CD14-positive monocyte (primary cell): ENCODE data around the gene PDZK1. TPM values are rescaled to one million over a fixed set of nuclear protein-coding genes. Genes with fewer than 3 reads are reported as not detected.

Experiments
- DNase-seq, 3 donors: peaks; one replicate each; pipeline ENCODE4 v3.0.0-alpha.2; 2011 to 2022
- H2AFZ ChIP-seq: 2 replicates; pipeline ENCODE4 v1.6.0; 2012; ENCODE audit warnings: mild to moderate bottlenecking, low read depth, low read length, inconsistent platforms; ENCODE audit not compliant: insufficient read depth, poor library complexity, severe bottlenecking
- H3K27ac ChIP-seq, 2 donors: 1 replicate in 1 of 2; 2 replicates in 1 of 2; pipeline ENCODE4 v1.5.1; 2012 to 2013; ENCODE audit warnings: low read length in 2 of 2, control low read depth in 1 of 2, inconsistent platforms in 1 of 2, low read depth in 1 of 2, mild to moderate bottlenecking in 1 of 2
- H3K27me3 ChIP-seq, 2 donors: one replicate each; pipeline versions ENCODE4 v1.6.0 to v1.6.1; 2011 to 2013; ENCODE audit warnings: low read length in 2 of 2; ENCODE audit not compliant: control insufficient read depth in 2 of 2, insufficient read depth in 2 of 2
- H3K36me3 ChIP-seq, 2 donors: replicated peaks in 1 of 2; 1 replicate in 1 of 2; 2 replicates in 1 of 2; pipeline versions ENCODE4 v1.5.1 to v1.6.1; 2012 to 2013; ENCODE audit warnings: low read length in 2 of 2, control low read depth in 1 of 2, inconsistent platforms in 1 of 2, mild to moderate bottlenecking in 1 of 2; ENCODE audit not compliant: insufficient read depth in 2 of 2, control insufficient read depth in 1 of 2
- H3K4me1 ChIP-seq, 2 donors: 1 replicate in 1 of 2; 2 replicates in 1 of 2; pipeline versions ENCODE4 v1.5.1 to v1.6.1; 2012 to 2013; ENCODE audit warnings: low read length in 2 of 2, control low read depth in 1 of 2, inconsistent platforms in 1 of 2, mild to moderate bottlenecking in 1 of 2, moderate library complexity in 1 of 2; ENCODE audit not compliant: insufficient read depth in 2 of 2, control insufficient read depth in 1 of 2
- H3K4me2 ChIP-seq: replicated peaks from 2 replicates; pipeline ENCODE3; 2012; ENCODE audit warnings: low read length, moderate library complexity, mild to moderate bottlenecking; ENCODE audit not compliant: poor library complexity, severe bottlenecking; ENCODE audit errors: extremely low read depth
- H3K4me3 ChIP-seq, 3 experiments: fragments of 200-600 bp in 1 of 3; sonication (generic) in 1 of 3; replicated peaks in 1 of 3; 1 replicate in 2 of 3; 2 replicates in 1 of 3; pipeline ENCODE4 v1.5.1; 2011 to 2013; ENCODE audit warnings: low read length in 3 of 3, mild to moderate bottlenecking in 3 of 3, control low read depth in 2 of 3, low read depth in 2 of 3, inconsistent platforms in 1 of 3, moderate library complexity in 1 of 3
- H3K79me2 ChIP-seq: 2 replicates; pipeline ENCODE4 v1.6.0; 2012; ENCODE audit warnings: mild to moderate bottlenecking, control low read depth, inconsistent platforms, low read length, moderate library complexity; ENCODE audit not compliant: insufficient read depth
- H3K9ac ChIP-seq: 2 replicates; pipeline ENCODE4 v1.6.0; 2017; ENCODE audit warnings: low read length, mild to moderate bottlenecking; ENCODE audit not compliant: insufficient read depth, poor library complexity, severe bottlenecking
- H3K9me3 ChIP-seq, 2 donors: replicated peaks in 1 of 2; 1 replicate in 1 of 2; 2 replicates in 1 of 2; pipeline versions ENCODE4 v1.5.1 to v1.6.1; 2012 to 2013; ENCODE audit warnings: low read length in 2 of 2, control low read depth in 1 of 2; ENCODE audit not compliant: control insufficient read depth in 1 of 2, insufficient read depth in 1 of 2
- H4K20me1 ChIP-seq: 2 replicates; pipeline ENCODE4 v1.6.0; 2012; ENCODE audit warnings: mild to moderate bottlenecking, low read length, control low read depth, moderate library complexity; ENCODE audit not compliant: insufficient read depth
- H3K27ac Mint-ChIP-seq, 7 donors: one replicate each; pipeline ENCODE4 v1.8.0; 2020; ENCODE audit warnings: mild to moderate bottlenecking in 7 of 7, mixed read lengths in 7 of 7, moderate library complexity in 6 of 7, inconsistent platforms in 2 of 7
- H3K27me3 Mint-ChIP-seq, 3 donors: one replicate each; pipeline ENCODE4 v1.8.0; 2021 to 2022; ENCODE audit warnings: low read depth in 3 of 3, mild to moderate bottlenecking in 3 of 3, mixed read lengths in 3 of 3, moderate library complexity in 3 of 3, inconsistent platforms in 1 of 3
- H3K36me3 Mint-ChIP-seq, 2 donors: one replicate each; pipeline ENCODE4 v1.8.0; 2020; ENCODE audit warnings: mixed read lengths in 2 of 2, inconsistent platforms in 1 of 2, mild to moderate bottlenecking in 1 of 2
- H3K4me1 Mint-ChIP-seq: one replicate; pipeline ENCODE4 v1.8.0; 2020; ENCODE audit warnings: mild to moderate bottlenecking, mixed read lengths
- H3K4me3 Mint-ChIP-seq, 2 donors: one replicate each; pipeline ENCODE4 v1.8.0; 2020; ENCODE audit warnings: mild to moderate bottlenecking in 2 of 2, mixed read lengths in 2 of 2, moderate library complexity in 1 of 2
- H3K9me3 Mint-ChIP-seq, 7 donors: one replicate each; pipeline ENCODE4 v1.8.0; 2020 to 2022; ENCODE audit warnings: mixed read lengths in 7 of 7, mild to moderate bottlenecking in 6 of 7, moderate library complexity in 6 of 7, inconsistent platforms in 2 of 7
- WGBS: methylation state at CpG from one replicate; pipeline ENCODE4 v1.1.5; 2013; ENCODE audit warnings: missing lambda C conversion rate; ENCODE audit not compliant: insufficient coverage; 5-methylcytosine and 5-hydroxymethylcytosine counted together
- intact Hi-C, 2 donors: fragments of 100-400 bp; cut with micrococcal nuclease; formaldehyde crosslinking; loops; one replicate each; pipeline versions ENCODE4 v1.15.0 to v1.15.1; 2023
- polyA plus RNA-seq, 3 donors: library from polyadenylated mRNA; depleted of rRNA in 1 of 3; unstranded in 2 of 3; stranded (reverse) in 1 of 3; fragments of 300-500 nt in 2 of 3; fragments of >200 nt in 1 of 3; fragmentation: Illumina TruSeq in 2 of 3; gene quantifications; 1 replicate in 2 of 3; 2 replicates in 1 of 3; pipeline ENCODE4 v1.2.3, GENCODE V29; 2012 to 2021
- TF ChIP-seq, protein P1 (sequence below): fragments of 200-600 bp; IDR thresholded peaks from one replicate; pipeline ENCODE4 v1.8.0; 2022; ENCODE audit warnings: antibody characterized with exemption, mild to moderate bottlenecking

Gene PDZK1
- polyA plus RNA-seq, 3 donors: 0.04 TPM; not detected in 2

DNA sequence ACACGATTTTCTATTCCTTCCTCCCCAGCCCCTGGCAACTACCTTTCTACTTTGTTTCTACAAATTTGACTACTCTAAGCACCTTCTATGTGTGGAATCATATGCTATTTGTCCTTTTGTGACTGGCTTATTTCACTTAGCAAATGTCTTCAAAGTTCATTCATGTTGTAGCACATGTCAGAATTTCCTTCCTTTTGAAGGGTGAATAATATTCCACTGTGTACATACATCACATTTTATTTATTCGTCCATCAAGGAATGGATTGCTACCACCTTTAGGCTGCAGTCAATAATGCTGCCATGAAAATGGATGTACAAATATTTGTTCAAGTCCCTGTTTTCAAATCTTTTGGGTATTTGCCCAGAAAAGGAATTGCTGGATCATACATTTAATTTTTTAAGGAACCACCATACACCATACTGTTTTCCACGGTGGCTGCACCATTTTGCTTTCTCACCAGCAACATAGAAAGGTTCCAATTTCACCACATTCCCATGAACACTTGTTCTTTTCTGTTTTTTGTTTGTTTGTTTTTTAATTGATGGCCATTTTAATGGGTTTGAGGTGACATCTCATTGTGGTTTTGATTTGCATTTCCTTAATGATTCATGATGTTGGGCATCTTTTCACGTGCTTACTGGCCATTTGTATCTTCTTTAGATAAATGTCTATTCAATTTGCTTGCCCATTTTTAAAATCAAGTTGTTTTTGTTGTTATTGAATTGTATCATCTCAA lies 3.3 kb upstream of the PDZK1 start:
- H3K9ac ChIP-seq: no peak overlapping the region
- TF ChIP-seq, protein P1, sequence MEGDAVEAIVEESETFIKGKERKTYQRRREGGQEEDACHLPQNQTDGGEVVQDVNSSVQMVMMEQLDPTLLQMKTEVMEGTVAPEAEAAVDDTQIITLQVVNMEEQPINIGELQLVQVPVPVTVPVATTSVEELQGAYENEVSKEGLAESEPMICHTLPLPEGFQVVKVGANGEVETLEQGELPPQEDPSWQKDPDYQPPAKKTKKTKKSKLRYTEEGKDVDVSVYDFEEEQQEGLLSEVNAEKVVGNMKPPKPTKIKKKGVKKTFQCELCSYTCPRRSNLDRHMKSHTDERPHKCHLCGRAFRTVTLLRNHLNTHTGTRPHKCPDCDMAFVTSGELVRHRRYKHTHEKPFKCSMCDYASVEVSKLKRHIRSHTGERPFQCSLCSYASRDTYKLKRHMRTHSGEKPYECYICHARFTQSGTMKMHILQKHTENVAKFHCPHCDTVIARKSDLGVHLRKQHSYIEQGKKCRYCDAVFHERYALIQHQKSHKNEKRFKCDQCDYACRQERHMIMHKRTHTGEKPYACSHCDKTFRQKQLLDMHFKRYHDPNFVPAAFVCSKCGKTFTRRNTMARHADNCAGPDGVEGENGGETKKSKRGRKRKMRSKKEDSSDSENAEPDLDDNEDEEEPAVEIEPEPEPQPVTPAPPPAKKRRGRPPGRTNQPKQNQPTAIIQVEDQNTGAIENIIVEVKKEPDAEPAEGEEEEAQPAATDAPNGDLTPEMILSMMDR: no peak
- H2AFZ ChIP-seq: no peak overlapping the region
- Mint-ChIP-seq H3K9me3 (peaks cover 0 to 2% (median 0%) of the 10 kb centered on the region in 7 donors), H3K4me1 (no peaks in the 10 kb centered on the region), H3K36me3 (no peaks in the 10 kb centered on the region), H3K4me3 (no peak overlapping the region), H3K27ac (no peak overlapping the region), H3K27me3 (peaks cover 0 to 4% (median 3%) of the 10 kb centered on the region in 3 donors)
- no peaks in the 10 kb centered on the region for H3K79me2 ChIP-seq
- no peak for DNase-seq
- WGBS: 100% methylated on average over 1 of the region's 4 CpGs
- H3K36me3 ChIP-seq: no peaks in the 10 kb centered on the region
- intact Hi-C loops: no loop called here
- no peaks in the 10 kb centered on the region for H3K27me3 ChIP-seq
- H3K4me1 ChIP-seq: no peaks in the 10 kb centered on the region
- H3K4me2 ChIP-seq: no peak overlapping the region
- no peak overlapping the region for H3K4me3 ChIP-seq
- no peaks in the 10 kb centered on the region for H3K9me3 ChIP-seq
- H4K20me1 ChIP-seq: no peaks in the 10 kb centered on the region
- no peak overlapping the region for H3K27ac ChIP-seq

DNA sequence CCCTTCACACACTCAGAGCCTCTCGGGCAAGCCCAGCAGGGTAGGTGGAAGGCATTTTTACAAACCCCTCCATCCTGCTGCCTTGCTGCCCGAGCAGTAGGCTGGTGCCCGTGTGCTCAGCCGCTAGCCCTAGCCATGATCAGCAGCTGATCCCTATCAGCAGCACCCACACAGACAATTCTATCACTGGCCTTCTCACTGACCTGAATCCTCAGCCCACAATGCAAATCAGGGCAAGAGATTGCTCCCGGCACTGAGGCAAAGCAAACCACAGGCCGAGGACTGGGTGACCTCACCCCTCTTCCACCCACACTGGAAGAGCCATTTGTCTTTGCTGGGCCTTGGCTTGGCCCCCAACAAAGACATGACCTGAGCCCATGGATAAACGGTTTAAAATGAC lies 895 bp upstream of the PDZK1 start:
- no peak overlapping the region for H3K4me3 Mint-ChIP-seq
- H3K79me2 ChIP-seq: no peaks in the 10 kb centered on the region
- no peak overlapping the region for H3K27ac ChIP-seq
- H3K9me3 Mint-ChIP-seq: no peaks in the 10 kb centered on the region
- H3K36me3 ChIP-seq: no peaks in the 10 kb centered on the region
- H3K4me3 ChIP-seq: no peak overlapping the region
- 74% methylated on average over 5 of the region's 7 CpGs for WGBS
- H3K4me1 Mint-ChIP-seq: no peaks in the 10 kb centered on the region
- H3K27ac Mint-ChIP-seq: peak overlapping the region in 1 of 7 donors; percentile 67
- no peaks in the 10 kb centered on the region for H4K20me1 ChIP-seq
- H3K4me1 ChIP-seq: no peaks in the 10 kb centered on the region
- H3K4me2 ChIP-seq: no peak overlapping the region
- H3K36me3 Mint-ChIP-seq: no peaks in the 10 kb centered on the region
- intact Hi-C loops: no loop called here
- H3K27me3 ChIP-seq: no peaks in the 10 kb centered on the region
- peaks cover 0 to 3% (median 0%) of the 10 kb centered on the region in 3 donors for H3K27me3 Mint-ChIP-seq
- H3K9me3 ChIP-seq: no peaks in the 10 kb centered on the region
- H2AFZ ChIP-seq: no peak overlapping the region
- DNase-seq: no peak
- TF ChIP-seq, protein P1: no peak
- no peak overlapping the region for H3K9ac ChIP-seq
